Heart left ventricle (tissue), 16 donors: ENCODE results near the gene TF. TPM values are rescaled to one million over a fixed set of nuclear protein-coding genes. Genes with fewer than 3 reads are reported as not detected.
"Not testable (repeated sequence)": the region's sequence is repeated elsewhere in the genome, so short reads cannot be mapped to it uniquely, and the experiment has no call there.

Source experiments
- ATAC-seq, 4 donors: fragments of 200-7000 bp; cut with Tn5 transposase; one replicate each; pipeline ENCODE4 v1.9.1; 2020 to 2022; ENCODE audit warnings: moderate library complexity in 4 of 4, mild to moderate bottlenecking in 3 of 4, moderate number of reproducible peaks in 1 of 4
- DNase-seq, 5 donors: peaks; one replicate each; pipeline ENCODE4 v3.0.0-alpha.2; 2020
- H3K27ac ChIP-seq, 12 donors: fragments of 200-600 bp; sonication (generic) in 4 of 12; one replicate each; pipeline versions ENCODE4 v1.5.0 to v1.8.0; 2016 to 2022; ENCODE audit warnings: mild to moderate bottlenecking in 2 of 12
- H3K27me3 ChIP-seq, 9 donors: fragments of 200-600 bp; sonication (generic) in 2 of 9; one replicate each; pipeline versions ENCODE4 v1.5.1 to v1.8.0; 2016 to 2022; ENCODE audit warnings: mild to moderate bottlenecking in 3 of 9
- H3K36me3 ChIP-seq, 9 donors: fragments of 200-600 bp; sonication (generic) in 2 of 9; one replicate each; pipeline versions ENCODE4 v1.5.0 to v1.8.0; 2018 to 2022; ENCODE audit warnings: mild to moderate bottlenecking in 2 of 9
- H3K4me1 ChIP-seq, 12 donors: fragments of 200-600 bp; sonication (generic) in 4 of 12; one replicate each; pipeline versions ENCODE4 v1.5.0 to v1.8.0; 2016 to 2022; ENCODE audit warnings: mild to moderate bottlenecking in 3 of 12
- H3K4me3 ChIP-seq, 12 donors: fragments of 200-600 bp; sonication (generic) in 4 of 12; one replicate each; pipeline versions ENCODE4 v1.5.0 to v1.8.0; 2017 to 2022; ENCODE audit warnings: mild to moderate bottlenecking in 9 of 12, moderate library complexity in 4 of 12
- H3K9me3 ChIP-seq, 12 donors: fragments of 200-600 bp; sonication (generic) in 4 of 12; one replicate each; pipeline versions ENCODE4 v1.5.0 to v1.8.0; 2016 to 2022; ENCODE audit warnings: mild to moderate bottlenecking in 1 of 12
- CTCF ChIP-seq, 12 donors: fragments of 200-600 bp; sonication (generic) in 4 of 12; IDR thresholded peaks; one replicate each; pipeline versions ENCODE4 v1.5.0 to v1.8.0; 2018 to 2022; ENCODE audit warnings: antibody characterized with exemption in 12 of 12, mild to moderate bottlenecking in 5 of 12
- POLR2A ChIP-seq, 2 donors: fragments of 450-650 bp; IDR thresholded peaks; one replicate each; pipeline ENCODE4 v1.6.1; 2017; ENCODE audit warnings: antibody characterized with exemption in 2 of 2, mild to moderate bottlenecking in 2 of 2, moderate library complexity in 2 of 2
- WGBS, 4 donors: extraction: QIAGEN DNeasy Blood & Tissue Kit in 2 of 4; methylation state at CpG; one replicate each; pipeline versions ENCODE4 v1.1.5 to v1.1.7; 2013 to 2018; 5-methylcytosine and 5-hydroxymethylcytosine counted together
- intact Hi-C, 10 donors: fragments of 100-400 bp; cut with DNase I; formaldehyde crosslinking; loops; one replicate each; pipeline versions ENCODE4 v1.11.1 to v1.14.2; 2022
- polyA plus RNA-seq, 2 donors: library from polyadenylated mRNA; stranded (reverse); fragments of 200-250 nt; gene quantifications; one replicate each; pipeline ENCODE4 v1.2.3, GENCODE V29; 2013
- total RNA-seq, 9 donors: library from RNA; depleted of rRNA in 2 of 9; stranded (reverse); fragments of >200 nt in 2 of 9; fragmentation: NEBNext Ultra II Directional in 3 of 9; extraction: Animal tissue kit (Norgen Biotek cat#: 25700) in 3 of 9; gene quantifications; one replicate each; pipeline versions ENCODE4 v1.1.0 to v1.2.4, GENCODE V29; 2016 to 2023
- donor health status: ischemic (EF 13 %, LVEDD 7.1; RV severe dilation, severe dysfunction).
- donor health status: healthy with polysubstance abuse.
- donor health status: DM: no; HTN: yes; CAD: no.
- donor health status: DM: no; HTN: no; CAD: no.
- donor health status: ischemic (EF 25% LVEDD 6.9; RV normal size, moderate dysfunction).
- donor health status: ischemic (EF 25% LVEDD 5.7; RV mildly dilated, moderate dysfunction).
- donor health status: healthy.
- donor health status: DM: yes; HTN: yes; CAD: no.
- donor health status: ischemic (EF 35%, LVEDD 5.7; RV mildly dilated, moderate dysfunction).
- donor health status: nonischemic (EF 11% LVEDD 7.7; RV severe dilation, severe dysfunction).
- donor health status: DM: yes; HTN: yes; CAD: no.
- donor health status: PGD.
- donor health status: ischemic (EF 29% LVEDD 5.4; RV normal size, mild dysfunction).
- donor health status: nonischemic (EF 23%, LVEDD 6.1; RV moderate dilation, normal function).

TF gene
- total and polyA plus RNA-seq, 11 donors, result 0.86 to 76.0 (median 2.4) TPM; not detected in 1

DNA sequence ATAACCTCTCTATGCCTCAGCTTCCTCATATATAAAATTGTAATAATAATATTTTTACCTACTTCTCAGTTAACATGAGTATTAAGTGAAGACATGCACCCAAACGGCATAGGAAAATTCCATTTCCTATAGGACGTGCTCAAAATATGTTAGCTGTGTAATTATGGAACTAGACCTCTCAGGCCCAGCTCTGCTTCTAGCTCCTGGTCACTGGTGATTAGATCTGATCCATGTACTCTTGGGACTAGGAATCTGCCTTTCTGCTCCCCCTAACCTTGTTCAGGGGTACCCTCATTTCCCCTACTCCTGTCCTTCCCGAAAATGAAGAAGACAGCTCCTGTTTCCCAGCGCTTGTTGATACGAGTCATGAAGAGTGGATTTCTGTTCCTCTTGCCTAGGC is 29.6 kb downstream of the TF start:
- 94 to 97% (median 95%) methylated on average over 5 of the region's 5 CpGs for WGBS, 4 donors
- no peak for DNase-seq

GRCh38 chr3:133776794-133777438 is 30.7 kb downstream of the TF start:
- no peaks in the 10 kb centered on the region for H3K36me3 ChIP-seq
- no peak overlapping the region for H3K27ac ChIP-seq
- peaks cover 0 to 7% (median 0%) of the 10 kb centered on the region in 9 donors for H3K27me3 ChIP-seq
- no peak for TF ChIP-seq POLR2A (IDR thresholded peaks at IDR 0.05)
- TF ChIP-seq CTCF (IDR thresholded peaks at IDR 0.05), result no peak
- no peaks in the 10 kb centered on the region for H3K4me1 ChIP-seq
- no peaks in the 10 kb centered on the region for H3K9me3 ChIP-seq
- DNase-seq (no peak), ATAC-seq (no peak)
- intact Hi-C loops, result no loop called here
- H3K4me3 ChIP-seq, result no peak overlapping the region
- WGBS, 4 donors, result 93 to 96% (median 95%) methylated on average over 7 of the region's 7 CpGs

More for the DNA sequence above, 29.6 kb downstream of the TF start:
- H3K4me1 ChIP-seq, result no peaks in the 10 kb centered on the region
- H3K4me3 ChIP-seq, result no peak overlapping the region
- H3K36me3 ChIP-seq, result no peaks in the 10 kb centered on the region
- intact Hi-C loops, result no loop called here
- H3K27me3 ChIP-seq, result peaks cover 0 to 6% (median 0%) of the 10 kb centered on the region in 9 donors
- H3K9me3 ChIP-seq, result no peaks in the 10 kb centered on the region
- TF ChIP-seq POLR2A (IDR thresholded peaks at IDR 0.05), result no peak
- no peak for TF ChIP-seq CTCF (IDR thresholded peaks at IDR 0.05)
- H3K27ac ChIP-seq, result no peak overlapping the region
- ATAC-seq, result no peak

DNA sequence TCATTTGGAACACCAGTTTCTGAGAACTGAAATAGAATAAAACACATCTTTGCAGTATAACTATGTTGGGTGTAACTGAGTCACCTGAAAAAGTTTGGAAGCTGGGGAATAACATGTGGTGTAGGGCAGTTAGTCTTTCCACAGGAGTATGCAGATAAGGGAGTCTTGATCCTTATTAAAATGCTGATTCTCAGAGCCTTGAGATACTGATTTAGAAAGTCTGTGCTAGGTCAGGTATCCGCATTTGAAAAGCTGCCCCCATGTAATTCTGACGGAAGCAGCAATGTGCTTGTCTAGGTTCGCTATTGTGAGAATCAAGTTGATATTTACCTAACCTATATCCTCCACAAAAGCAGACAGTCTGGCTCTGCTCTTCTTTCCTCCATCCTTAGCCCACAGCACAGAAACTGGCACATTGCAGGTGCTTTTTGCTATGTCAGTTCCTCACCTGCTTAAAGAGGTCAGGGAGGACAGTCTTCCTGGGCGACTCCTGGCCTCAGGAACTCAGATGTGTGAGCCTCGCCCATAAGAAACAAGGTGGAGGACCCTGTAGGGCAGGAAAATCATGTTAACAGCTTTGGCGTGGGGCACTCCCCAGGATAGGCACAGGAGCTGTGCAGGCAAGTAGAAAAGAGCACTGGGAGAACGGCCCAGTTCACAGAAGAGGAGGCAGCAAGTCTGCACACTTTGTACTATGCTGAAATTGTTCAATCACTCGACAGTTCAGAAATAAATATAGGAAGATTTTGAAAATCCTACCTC is 31.8 kb downstream of the TF start:
- TF ChIP-seq CTCF (IDR thresholded peaks at IDR 0.05) (no peak), POLR2A (IDR thresholded peaks at IDR 0.05) (no peak)
- ATAC-seq (no peak), DNase-seq (no peak)
- no peaks in the 10 kb centered on the region for H3K36me3 ChIP-seq
- WGBS, 4 donors, result 75 to 84% (median 80%) methylated on average over 8 of the region's 8 CpGs
- peaks cover 0 to 13% (median 0%) of the 10 kb centered on the region in 9 donors for H3K27me3 ChIP-seq
- H3K27ac ChIP-seq, result no peak overlapping the region
- H3K4me1 ChIP-seq, result no peaks in the 10 kb centered on the region
- no peaks in the 10 kb centered on the region for H3K9me3 ChIP-seq
- H3K4me3 ChIP-seq, result no peak overlapping the region
- intact Hi-C loops, result no loop called here

- intact Hi-C loops, result no loop called here
- Histone ChIP-seq H3K27ac (no peak overlapping the region), H3K4me1 (no peaks in the 10 kb centered on the region), H3K4me3 (no peak overlapping the region), H3K36me3 (no peaks in the 10 kb centered on the region), H3K9me3 (no peaks in the 10 kb centered on the region), H3K27me3 (peaks cover 0 to 19% (median 3%) of the 10 kb centered on the region in 9 donors)
- ATAC-seq (no peak), DNase-seq (no peak)
- WGBS, 4 donors, result 45 to 61% (median 57%) methylated on average over 4 of the region's 4 CpGs
- TF ChIP-seq POLR2A (IDR thresholded peaks at IDR 0.05) (no peak), CTCF (IDR thresholded peaks at IDR 0.05) (no peak)
Measured at GRCh38 chr3:133779626-133780203, 33.5 kb downstream of the TF start.

DNA sequence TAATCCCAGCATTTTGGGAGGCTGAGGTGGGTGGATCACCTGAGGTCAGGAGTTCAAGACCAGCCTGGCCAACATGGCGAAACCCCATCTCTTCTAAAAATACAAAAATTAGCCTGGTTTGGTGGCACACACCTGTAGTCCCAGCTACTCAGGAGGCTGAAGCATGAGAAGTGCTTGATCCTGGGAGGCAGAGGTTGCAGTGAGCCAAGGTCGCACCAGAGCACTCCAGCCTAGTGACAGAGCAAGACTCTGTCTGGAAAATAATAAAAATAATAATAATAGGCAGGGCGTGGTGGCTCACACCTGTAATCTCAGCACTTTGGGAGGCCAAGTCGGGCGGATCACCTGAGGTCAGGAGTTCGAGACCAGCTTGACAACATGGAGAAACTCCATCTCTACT is 34.6 kb downstream of the TF start:
- H3K27ac ChIP-seq, DNase-seq, H3K4me3 ChIP-seq, H3K36me3 ChIP-seq, ATAC-seq, H3K4me1 ChIP-seq, intact Hi-C loops, H3K9me3 ChIP-seq: not testable (repeated sequence)
- 84 to 95% (median 89%) methylated on average over 6 of the region's 6 CpGs for WGBS, 4 donors
- peaks cover 0 to 19% (median 3%) of the 10 kb centered on the region in 9 donors for H3K27me3 ChIP-seq
